HCT116 (cell line): ENCODE data around the gene ANO4. TPM values are rescaled to one million over a fixed set of nuclear protein-coding genes. Genes with fewer than 3 reads are reported as not detected.

Source experiments
- ATAC-seq: fragments of 200-7000 bp; cut with Tn5 transposase; 2 replicates; pipeline ENCODE4 v1.9.1; 2020; ENCODE audit warnings: mild to moderate bottlenecking, moderate library complexity
- BruUV-seq: library from RNA; stranded (reverse); fragments of 400-500 nt; replicated peaks from 2 replicates; lab custom pipeline; 2021; lab: Mats Ljungman, UMichigan
- CTCF ChIA-PET: fragments of 300-600 bp; sonication (Branson Sonifier 250); formaldehyde crosslinking; loops from one replicate; lab custom pipeline; 2021; ENCODE audit warnings: antibody characterized with exemption; lab: Charles Lee
- POLR2A ChIA-PET: fragments of 300-600, 350-600 bp; sonication (Branson Sonifier 250); formaldehyde crosslinking; loops from one replicate; lab custom pipeline; 2021; ENCODE audit warnings: antibody characterized with exemption; lab: Charles Lee
- RAD21 ChIA-PET, 2 experiments: fragments of 300-600 bp; sonication (Branson Sonifier 250); formaldehyde crosslinking; loops; one replicate each; lab custom pipeline; 2023; ENCODE audit warnings: low total read pairs in 2 of 2; ENCODE audit not compliant: uncharacterized antibody in 2 of 2, unreplicated experiment in 2 of 2, low non-redundant PET in 1 of 2; lab: Charles Lee
- DNase-seq: peaks from one replicate; pipeline ENCODE4 v3.0.0-alpha.2; 2010; ENCODE audit warnings: low read depth, low spot score
- H2AFZ ChIP-seq: fragments of 200-600 bp; shearing (Covaris generic), sonication (generic); 2 replicates; pipeline ENCODE4 v1.6.1; 2017; ENCODE audit warnings: low read depth, mixed run types, mixed read lengths, antibody characterized with exemption, low read length; ENCODE audit not compliant: poor library complexity, severe bottlenecking
- H3K27ac ChIP-seq: 2 replicates; pipeline ENCODE4 v1.5.1; 2012; ENCODE audit warnings: low read depth, low read length
- H3K27me3 ChIP-seq: fragments of 200-600 bp; sonication (generic); 2 replicates; pipeline ENCODE4 v1.6.1; 2016; ENCODE audit warnings: mixed run types, low read length, mixed read lengths; ENCODE audit not compliant: insufficient read depth
- H3K36me3 ChIP-seq, 2 experiments: fragments of 200-500 bp in 1 of 2; fragments of 200-600 bp in 1 of 2; sonication (Bioruptor generic) in 1 of 2; sonication (generic) in 1 of 2; 2 replicates each; pipeline versions ENCODE4 v1.5.1 to v1.6.1; 2014 to 2016; ENCODE audit warnings: low read length in 2 of 2, inconsistent platforms in 1 of 2, mixed read lengths in 1 of 2, mixed run types in 1 of 2; ENCODE audit not compliant: insufficient read depth in 2 of 2, control insufficient read depth in 1 of 2
- H3K4me1 ChIP-seq, 2 experiments: fragments of 200-600 bp in 1 of 2; sonication (generic) in 1 of 2; 2 replicates each; pipeline versions ENCODE4 v1.5.1 to v1.6.1; 2012 to 2017; ENCODE audit warnings: low read length in 2 of 2, inconsistent platforms in 1 of 2, mild to moderate bottlenecking in 1 of 2, mixed read lengths in 1 of 2, mixed run types in 1 of 2, moderate library complexity in 1 of 2; ENCODE audit not compliant: insufficient read depth in 2 of 2, control insufficient read depth in 1 of 2
- H3K4me2 ChIP-seq: fragments of 200-600 bp; sonication (generic); 2 replicates; pipeline ENCODE4 v1.6.1; 2017; ENCODE audit warnings: mixed run types, low read length, mixed read lengths
- H3K4me3 ChIP-seq, 2 experiments: fragments of 200-600 bp in 1 of 2; sonication (generic) in 1 of 2; replicated peaks in 1 of 2; 2 replicates each; pipeline ENCODE4 v1.5.1; 2011 to 2016; ENCODE audit warnings: low read length in 2 of 2, control low read depth in 1 of 2, low read depth in 1 of 2, mild to moderate bottlenecking in 1 of 2, mixed read lengths in 1 of 2, mixed run types in 1 of 2
- H3K79me2 ChIP-seq: fragments of 200-600 bp; sonication (generic); 2 replicates; pipeline ENCODE4 v1.6.1; 2017; ENCODE audit warnings: mild to moderate bottlenecking, mixed run types, low read length, moderate library complexity, mixed read lengths; ENCODE audit not compliant: insufficient read depth
- H3K9ac ChIP-seq: fragments of 200-600 bp; sonication (generic); 2 replicates; pipeline ENCODE4 v1.6.1; 2016; ENCODE audit warnings: low read length, mixed read lengths
- H3K9me2 ChIP-seq: fragments of 200-600 bp; sonication (generic), shearing (Covaris generic); 2 replicates; pipeline ENCODE4 v1.6.1; 2017; ENCODE audit warnings: mixed run types, mild to moderate bottlenecking, moderate library complexity; ENCODE audit not compliant: insufficient read depth
- H3K9me3 ChIP-seq, 2 experiments: fragments of 200-500 bp in 1 of 2; fragments of 200-600 bp in 1 of 2; sonication (Bioruptor generic) in 1 of 2; sonication (generic) in 1 of 2; 2 replicates each; pipeline ENCODE4 v1.6.1; 2014 to 2017; ENCODE audit warnings: low read length in 2 of 2, mixed read lengths in 2 of 2, inconsistent platforms in 1 of 2, low read depth in 1 of 2, mild to moderate bottlenecking in 1 of 2, mixed run types in 1 of 2, moderate library complexity in 1 of 2; ENCODE audit not compliant: control insufficient read depth in 1 of 2, insufficient read depth in 1 of 2
- H4K20me1 ChIP-seq: fragments of 200-600 bp; sonication (generic), shearing (Covaris generic); 2 replicates; pipeline ENCODE4 v1.6.1; 2017; ENCODE audit warnings: mixed run types, mild to moderate bottlenecking, moderate library complexity; ENCODE audit not compliant: insufficient read depth
- ATF3 ChIP-seq: IDR thresholded peaks from 2 replicates; pipeline ENCODE4 v1.6.1; 2012
- CEBPB ChIP-seq: IDR thresholded peaks from 2 replicates; pipeline ENCODE4 v1.6.1; 2012; ENCODE audit warnings: low read depth
- EZH2phosphoT487 ChIP-seq: fragments of 200-600 bp; IDR thresholded peaks from 2 replicates; pipeline ENCODE4 v1.6.1; 2018; ENCODE audit warnings: antibody characterized with exemption, borderline replicate concordance
- FOSL1 ChIP-seq: IDR thresholded peaks from 2 replicates; pipeline ENCODE4 v1.6.1; 2012; ENCODE audit warnings: low read depth
- POLR2AphosphoS5 ChIP-seq: IDR thresholded peaks from 2 replicates; pipeline ENCODE4 v1.6.1; 2011; ENCODE audit warnings: mild to moderate bottlenecking, low read depth, low read length, moderate library complexity
- REST ChIP-seq: IDR thresholded peaks from 2 replicates; pipeline ENCODE4 v1.6.1; 2012; ENCODE audit warnings: low read depth
- SP1 ChIP-seq: IDR thresholded peaks from 2 replicates; pipeline ENCODE4 v1.6.1; 2012; ENCODE audit warnings: low read depth
- SRF ChIP-seq: IDR thresholded peaks from 2 replicates; pipeline ENCODE4 v1.6.1; 2012; ENCODE audit warnings: low read depth
- TCF7L2 ChIP-seq: IDR thresholded peaks from 2 replicates; pipeline ENCODE4 v1.7.0; 2011; ENCODE audit warnings: borderline replicate concordance, inconsistent platforms; ENCODE audit not compliant: insufficient read depth, insufficient read length; ENCODE audit errors: extremely low read depth
- YY1 ChIP-seq: IDR thresholded peaks from 2 replicates; pipeline ENCODE4 v1.6.1; 2011; ENCODE audit warnings: low read length, low read depth, moderate library complexity, mild to moderate bottlenecking; ENCODE audit not compliant: insufficient replicate concordance; ENCODE audit errors: extremely low read depth
- intact Hi-C: fragments of 100-400 bp; cut with micrococcal nuclease; formaldehyde crosslinking; loops from 2 replicates; pipeline ENCODE4 v1.10.0; 2022
- total RNA-seq: library from RNA; stranded (reverse); gene quantifications from one replicate; pipeline ENCODE4 v1.2.1, GENCODE V29; 2021; ENCODE audit not compliant: unreplicated experiment
- TF ChIP-seq, protein P1 (sequence below), 3 experiments: fragments of 200-600 bp in 1 of 3; sonication (generic) in 1 of 3; IDR thresholded peaks in 2 of 3; conservative IDR thresholded peaks in 1 of 3; 2 replicates each; pipeline ENCODE4 v1.5.1; 2012 to 2017; ENCODE audit warnings: low read depth in 2 of 3, low read length in 2 of 3, antibody characterized with exemption in 1 of 3, borderline replicate concordance in 1 of 3, control low read depth in 1 of 3, mild to moderate bottlenecking in 1 of 3, mixed read lengths in 1 of 3, mixed run types in 1 of 3, moderate library complexity in 1 of 3; ENCODE audit not compliant: insufficient read depth in 1 of 3
- TF ChIP-seq, protein P2 (sequence below): IDR thresholded peaks from 2 replicates; pipeline ENCODE4 v1.6.1; 2012
- TF ChIP-seq, protein P3 (sequence below): IDR thresholded peaks from 2 replicates; pipeline ENCODE4 v1.6.1; 2011; ENCODE audit warnings: mild to moderate bottlenecking, low read length, moderate library complexity; ENCODE audit not compliant: insufficient replicate concordance; ENCODE audit errors: extremely low read depth

The ANO4 gene
- total RNA-seq, 1 experiment from 2014 or later, result 1.7 TPM

- no peaks in the 10 kb centered on the region for H3K9me2 ChIP-seq
- no peak for DNase-seq
- H3K79me2 ChIP-seq, result no peaks in the 10 kb centered on the region
- no peaks in the 10 kb centered on the region for H3K9me3 ChIP-seq
- BruUV-seq, result no TSS peak
- no peaks in the 10 kb centered on the region for H3K27me3 ChIP-seq
- no peaks in the 10 kb centered on the region for H3K4me1 ChIP-seq
- H3K9ac ChIP-seq, result no peak overlapping the region
- no peak overlapping the region for H2AFZ ChIP-seq
- CTCF ChIA-PET, result no interaction called here
- TF ChIP-seq ATF3, result no peak
- no peak for TF ChIP-seq TCF7L2
- TF ChIP-seq SP1, result no peak
- TF ChIP-seq SRF, result no peak
- TF ChIP-seq, protein P1, sequence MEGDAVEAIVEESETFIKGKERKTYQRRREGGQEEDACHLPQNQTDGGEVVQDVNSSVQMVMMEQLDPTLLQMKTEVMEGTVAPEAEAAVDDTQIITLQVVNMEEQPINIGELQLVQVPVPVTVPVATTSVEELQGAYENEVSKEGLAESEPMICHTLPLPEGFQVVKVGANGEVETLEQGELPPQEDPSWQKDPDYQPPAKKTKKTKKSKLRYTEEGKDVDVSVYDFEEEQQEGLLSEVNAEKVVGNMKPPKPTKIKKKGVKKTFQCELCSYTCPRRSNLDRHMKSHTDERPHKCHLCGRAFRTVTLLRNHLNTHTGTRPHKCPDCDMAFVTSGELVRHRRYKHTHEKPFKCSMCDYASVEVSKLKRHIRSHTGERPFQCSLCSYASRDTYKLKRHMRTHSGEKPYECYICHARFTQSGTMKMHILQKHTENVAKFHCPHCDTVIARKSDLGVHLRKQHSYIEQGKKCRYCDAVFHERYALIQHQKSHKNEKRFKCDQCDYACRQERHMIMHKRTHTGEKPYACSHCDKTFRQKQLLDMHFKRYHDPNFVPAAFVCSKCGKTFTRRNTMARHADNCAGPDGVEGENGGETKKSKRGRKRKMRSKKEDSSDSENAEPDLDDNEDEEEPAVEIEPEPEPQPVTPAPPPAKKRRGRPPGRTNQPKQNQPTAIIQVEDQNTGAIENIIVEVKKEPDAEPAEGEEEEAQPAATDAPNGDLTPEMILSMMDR (IDR thresholded peaks at IDR 0.05 in 2 of 3, conservative IDR thresholded peaks at IDR 0.05 in 1 of 3; ENCODE audit: borderline replicate concordance in 1 of 3, insufficient read depth in 1 of 3, low read depth in 2 of 3, low read length in 2 of 3), result no peak
- TF ChIP-seq, protein P2, sequence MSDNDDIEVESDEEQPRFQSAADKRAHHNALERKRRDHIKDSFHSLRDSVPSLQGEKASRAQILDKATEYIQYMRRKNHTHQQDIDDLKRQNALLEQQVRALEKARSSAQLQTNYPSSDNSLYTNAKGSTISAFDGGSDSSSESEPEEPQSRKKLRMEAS, result no peak
- no peak for TF ChIP-seq POLR2AphosphoS5
- TF ChIP-seq, protein P3, sequence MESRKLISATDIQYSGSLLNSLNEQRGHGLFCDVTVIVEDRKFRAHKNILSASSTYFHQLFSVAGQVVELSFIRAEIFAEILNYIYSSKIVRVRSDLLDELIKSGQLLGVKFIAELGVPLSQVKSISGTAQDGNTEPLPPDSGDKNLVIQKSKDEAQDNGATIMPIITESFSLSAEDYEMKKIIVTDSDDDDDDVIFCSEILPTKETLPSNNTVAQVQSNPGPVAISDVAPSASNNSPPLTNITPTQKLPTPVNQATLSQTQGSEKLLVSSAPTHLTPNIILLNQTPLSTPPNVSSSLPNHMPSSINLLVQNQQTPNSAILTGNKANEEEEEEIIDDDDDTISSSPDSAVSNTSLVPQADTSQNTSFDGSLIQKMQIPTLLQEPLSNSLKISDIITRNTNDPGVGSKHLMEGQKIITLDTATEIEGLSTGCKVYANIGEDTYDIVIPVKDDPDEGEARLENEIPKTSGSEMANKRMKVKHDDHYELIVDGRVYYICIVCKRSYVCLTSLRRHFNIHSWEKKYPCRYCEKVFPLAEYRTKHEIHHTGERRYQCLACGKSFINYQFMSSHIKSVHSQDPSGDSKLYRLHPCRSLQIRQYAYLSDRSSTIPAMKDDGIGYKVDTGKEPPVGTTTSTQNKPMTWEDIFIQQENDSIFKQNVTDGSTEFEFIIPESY, result no peak
- no peak for TF ChIP-seq FOSL1
- TF ChIP-seq EZH2phosphoT487, result no peak
- TF ChIP-seq YY1, result no peak
- no peak for TF ChIP-seq CEBPB
- TF ChIP-seq REST, result no peak
- TF ChIP-seq, all 23 proteins: peak for 0
- Histone ChIP-seq H4K20me1 (no peaks in the 10 kb centered on the region), H3K4me3 (no peak overlapping the region), H3K4me2 (no peak overlapping the region), H3K36me3 (no peaks in the 10 kb centered on the region), H3K27ac (no peak overlapping the region)
- intact Hi-C loops, result no loop called here
- RAD21 ChIA-PET, result no interaction called here
- POLR2A ChIA-PET, result no interaction called here
- ATAC-seq, result no peak
Measured at GRCh38 chr12:101039848-101040531, 245.4 kb downstream of the ANO4 start.
